GM18505 (cell line): ENCODE results near the gene RAPGEF6.

Experiments used
- ATAC-seq: cut with Tn5 transposase; IDR thresholded peaks from one replicate; pipeline ENCODE4 v1.9.1; 2021; ENCODE audit not compliant: unreplicated experiment
- POLR2A ChIP-seq: IDR thresholded peaks from 4 replicates; pipeline ENCODE4 v1.6.1; 2011; ENCODE audit warnings: borderline replicate concordance; ENCODE audit not compliant: insufficient read depth, insufficient read length; ENCODE audit errors: extremely low read depth

The RAPGEF6 gene

GRCh38 chr5:131375351-131375750, 259.7 kb downstream of the RAPGEF6 start:
- ATAC-seq = no peak

More at GRCh38 chr5:131375351-131375750, 259.7 kb downstream of the RAPGEF6 start:
- no peak for TF ChIP-seq POLR2A
